Ovary (tissue), 10 donors: Measurements from ENCODE around the gene C5orf47. TPM values are rescaled to one million over a fixed set of nuclear protein-coding genes. Genes with fewer than 3 reads are reported as not detected.

Source experiments
- DNase-seq, 5 donors: peaks; one replicate each; pipeline ENCODE4 v3.0.0-alpha.2; 2019 to 2020
- H3K27ac ChIP-seq, 2 donors: fragments of 200-600 bp; one replicate each; pipeline versions ENCODE4 v1.5.1 to v1.8.0; 2019 to 2022
- H3K27me3 ChIP-seq: fragments of 200-600 bp; one replicate; pipeline ENCODE4 v1.8.0; 2022
- H3K36me3 ChIP-seq: fragments of 200-600 bp; sonication (generic); one replicate; pipeline ENCODE4 v1.5.1; 2019
- H3K4me1 ChIP-seq: one replicate; pipeline ENCODE4 v1.8.1; 2013; ENCODE audit warnings: mild to moderate bottlenecking, moderate library complexity; ENCODE audit not compliant: insufficient read depth
- H3K4me3 ChIP-seq: fragments of 200-600 bp; sonication (generic); one replicate; pipeline ENCODE4 v1.5.1; 2017
- H3K9me3 ChIP-seq, 2 donors: fragments of 200-600 bp in 1 of 2; sonication (generic) in 1 of 2; one replicate each; pipeline versions ENCODE4 v1.5.1 to v1.8.1; 2013 to 2019; ENCODE audit warnings: mild to moderate bottlenecking in 1 of 2, moderate library complexity in 1 of 2
- EP300 ChIP-seq: sonication (generic); formaldehyde crosslinking; IDR thresholded peaks from one replicate; pipeline ENCODE4 v1.6.1; 2017; ENCODE audit warnings: antibody characterized with exemption
- POLR2A ChIP-seq: fragments of 450-650 bp; IDR thresholded peaks from one replicate; pipeline ENCODE4 v1.6.1; 2017; ENCODE audit warnings: antibody characterized with exemption, mild to moderate bottlenecking, moderate library complexity
- WGBS, 3 donors: extraction: QIAGEN DNeasy Blood & Tissue Kit in 1 of 3; methylation state at CpG; one replicate each; pipeline versions ENCODE4 v1.1.5 to v1.1.7; 2013 to 2017; 5-methylcytosine and 5-hydroxymethylcytosine counted together
- intact Hi-C, 4 donors: fragments of 100-400 bp; cut with DNase I; formaldehyde crosslinking; loops; one replicate each; pipeline versions ENCODE4 v1.11.0 to v1.15.1; 2022 to 2023
- long read RNA-seq, 3 donors: library from polyadenylated mRNA in 2 of 3; unstranded in 2 of 3; transcript quantifications; one replicate each; pipeline ENCODE4 v2.0.0 and lab custom pipeline, GENCODE V29; 2021 to 2026
- polyA plus RNA-seq, 2 donors: library from polyadenylated mRNA; stranded (reverse); fragments of 200-250 nt in 1 of 2; fragments of 350-450 nt in 1 of 2; fragmentation: Illumina TruSeq in 1 of 2; extraction: RNeasy Lipid Tissue Mini Kit (QIAGEN cat#74804) in 1 of 2; gene quantifications; one replicate each; pipeline ENCODE4 v1.2.3, GENCODE V29; 2013 to 2014
- total RNA-seq, 7 donors: library from RNA; depleted of rRNA in 2 of 7; stranded (reverse); fragments of >200 nt in 2 of 7; fragmentation: NEBNext Ultra II Directional in 3 of 7; extraction: Animal tissue kit (Norgen Biotek cat#: 25700) in 3 of 7; gene quantifications; one replicate each; pipeline versions ENCODE4 v1.1.0 to v1.2.4, GENCODE V29; 2016 to 2023
- TF ChIP-seq, protein P1 (sequence below), 3 donors: fragments of 450-650 bp in 2 of 3; fragments of 200-600 bp in 1 of 3; IDR thresholded peaks; one replicate each; pipeline versions ENCODE4 v1.5.1 to v1.8.0; 2016 to 2022; ENCODE audit warnings: antibody characterized with exemption in 3 of 3, mild to moderate bottlenecking in 1 of 3
- donor health status: DM: no; HTN: no; CAD: no; lungs with moderate emphysema.
- donor health status: DM: no; HTN: no; CAD: no.
- donor health status: Bipolar disorder and iron deficiency.
- donor health status: DM: yes; HTN: yes; CAD: no.
- donor health status: DM: no; HTN: no; CAD: no.
- donor health status: DM: yes; HTN: yes; CAD: no.

Gene C5orf47, protein sequence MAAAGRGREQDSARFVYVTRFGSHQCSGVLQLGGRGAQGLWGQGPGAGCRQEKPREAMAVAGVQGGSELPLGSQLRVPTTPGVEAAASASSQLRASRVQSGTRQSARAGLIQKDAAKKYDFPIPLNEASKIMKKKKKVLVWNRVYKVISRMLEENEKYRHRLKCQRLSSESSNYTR
- not detected for total RNA-seq
- polyA plus RNA-seq: under 1 TPM in 1 of 2 donors, not detected in 1; 0.15 TPM
- long read RNA-seq, donor 1: 0 reads
- long read RNA-seq, donor 2, transcript C5orf47-201 (5 exons, 2,522 nt): major isoform, 27 of 36 reads
- long read RNA-seq, donor 2, partial matches to known transcripts: 9 of 36 reads
- long read RNA-seq, donor 2, other reads (novel, unspliced or antisense): 0 of 36 reads
- long read RNA-seq, donor 3: 0 reads

- H3K4me3 ChIP-seq: no peak within 1 kb of the TSS
- no peaks in the 10 kb centered on the region for H3K4me1 ChIP-seq
- intact Hi-C loops: no loop called here
- H3K27ac ChIP-seq: no peak within 1 kb of the TSS
- no peaks in the 10 kb centered on the region for H3K36me3 ChIP-seq
- no peaks in the 10 kb centered on the region for H3K9me3 ChIP-seq
- no peak for DNase-seq
- 93 to 95% (median 93%) methylated on average over 25 to 51 of the region's 51 CpGs for WGBS, 3 donors
- H3K27me3 ChIP-seq: no peaks in the 10 kb centered on the region
- TF ChIP-seq, protein P1, sequence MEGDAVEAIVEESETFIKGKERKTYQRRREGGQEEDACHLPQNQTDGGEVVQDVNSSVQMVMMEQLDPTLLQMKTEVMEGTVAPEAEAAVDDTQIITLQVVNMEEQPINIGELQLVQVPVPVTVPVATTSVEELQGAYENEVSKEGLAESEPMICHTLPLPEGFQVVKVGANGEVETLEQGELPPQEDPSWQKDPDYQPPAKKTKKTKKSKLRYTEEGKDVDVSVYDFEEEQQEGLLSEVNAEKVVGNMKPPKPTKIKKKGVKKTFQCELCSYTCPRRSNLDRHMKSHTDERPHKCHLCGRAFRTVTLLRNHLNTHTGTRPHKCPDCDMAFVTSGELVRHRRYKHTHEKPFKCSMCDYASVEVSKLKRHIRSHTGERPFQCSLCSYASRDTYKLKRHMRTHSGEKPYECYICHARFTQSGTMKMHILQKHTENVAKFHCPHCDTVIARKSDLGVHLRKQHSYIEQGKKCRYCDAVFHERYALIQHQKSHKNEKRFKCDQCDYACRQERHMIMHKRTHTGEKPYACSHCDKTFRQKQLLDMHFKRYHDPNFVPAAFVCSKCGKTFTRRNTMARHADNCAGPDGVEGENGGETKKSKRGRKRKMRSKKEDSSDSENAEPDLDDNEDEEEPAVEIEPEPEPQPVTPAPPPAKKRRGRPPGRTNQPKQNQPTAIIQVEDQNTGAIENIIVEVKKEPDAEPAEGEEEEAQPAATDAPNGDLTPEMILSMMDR (IDR thresholded peaks at IDR 0.05): no peak
- no peak for TF ChIP-seq EP300
- TF ChIP-seq POLR2A: no peak
These were observed at the start of gene C5orf47 for GRCh38 chr5:173988554-173989431. Gene C5orf47 (plus strand): TSS chr5:173989170. CDS start chr5:173989264, 94 bp downstream.

- Histone ChIP-seq H3K4me3 (no peak overlapping the region), H3K27ac (no peak overlapping the region), H3K36me3 (no peaks in the 10 kb centered on the region), H3K9me3 (no peaks in the 10 kb centered on the region), H3K27me3 (no peaks in the 10 kb centered on the region), H3K4me1 (peaks cover 5% of the 10 kb centered on the region)
- intact Hi-C loops: no loop called here
- WGBS, 3 donors: 77 to 84% (median 82%) methylated on average over 2 of the region's 2 CpGs
- DNase-seq: no peak
- TF ChIP-seq, protein P1 (IDR thresholded peaks at IDR 0.05): no peak
These were observed 48.7 kb upstream of the C5orf47 start for GRCh38 chr5:173940269-173940668.

- Histone ChIP-seq H3K27ac (no peak overlapping the region), H3K36me3 (no peaks in the 10 kb centered on the region), H3K4me1 (peaks cover 5% of the 10 kb centered on the region), H3K9me3 (no peaks in the 10 kb centered on the region), H3K4me3 (no peak overlapping the region), H3K27me3 (no peaks in the 10 kb centered on the region)
- intact Hi-C loops: no loop called here
- TF ChIP-seq POLR2A (no peak), EP300 (no peak)
- TF ChIP-seq, protein P1 (IDR thresholded peaks at IDR 0.05): no peak
- DNase-seq: no peak
- WGBS, 3 donors: 82 to 88% (median 84%) methylated on average over 2 of the region's 2 CpGs
These were observed 47.9 kb upstream of the C5orf47 start for GRCh38 chr5:173941102-173941501.

GRCh38 chr5:173941758-173942401 is 47.1 kb upstream of the C5orf47 start:
- Histone ChIP-seq H3K36me3 (no peaks in the 10 kb centered on the region), H3K4me3 (no peak overlapping the region), H3K27ac (no peak overlapping the region), H3K9me3 (no peaks in the 10 kb centered on the region), H3K4me1 (peaks cover 5% of the 10 kb centered on the region), H3K27me3 (no peaks in the 10 kb centered on the region)
- intact Hi-C loops: no loop called here
- no peak for TF ChIP-seq EP300
- TF ChIP-seq, protein P1 (IDR thresholded peaks at IDR 0.05): no peak
- TF ChIP-seq POLR2A: no peak
- 85 to 87% (median 87%) methylated on average over 9 of the region's 9 CpGs for WGBS, 3 donors
- no peak for DNase-seq
